ENCODE results near the gene PPP1R18.

DNA sequence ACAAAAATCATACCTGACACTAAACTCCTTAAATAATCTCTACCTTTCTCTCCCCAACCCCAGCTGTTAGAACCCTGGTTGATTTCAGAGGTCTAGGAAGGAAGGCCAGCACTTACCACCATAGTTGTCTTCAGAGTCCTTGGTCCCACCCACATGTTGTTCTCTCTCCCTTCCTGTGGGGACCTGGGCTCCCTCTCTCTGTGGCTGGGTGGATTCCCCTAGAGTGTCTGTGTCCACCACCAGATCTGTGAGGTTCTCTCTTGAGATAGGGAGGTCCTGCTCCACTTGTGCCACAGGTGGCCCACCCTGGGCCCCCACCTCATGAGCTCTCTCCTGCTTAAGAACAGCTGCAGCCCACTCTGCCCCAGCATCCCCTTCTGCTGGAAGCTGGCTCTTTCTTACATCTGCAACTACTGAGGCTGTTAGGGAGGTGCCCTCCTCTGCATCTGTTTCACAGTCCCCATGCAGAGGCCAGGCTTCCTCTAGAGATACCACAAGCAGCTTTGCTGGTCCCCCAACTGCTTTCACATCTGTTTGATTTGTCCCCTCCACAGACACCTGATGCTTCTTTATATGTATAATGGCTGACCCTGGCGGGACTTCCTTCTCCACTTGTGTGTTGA is 25.4 kb upstream of the PPP1R18 start:
- TF ChIP-seq CTCF (conservative IDR thresholded peaks at IDR 0.05; ENCODE audit: low read length) (no peak), EZH2phosphoT487 (IDR thresholded peaks at IDR 0.05; ENCODE audit: borderline replicate concordance, low read depth, low read length) (no peak)
